Transverse colon (tissue), 4 donors: ENCODE measurements around the gene ICA1.

Experiments
- CTCF ChIP-seq, 5 experiments: fragments of 200-600 bp in 3 of 5; fragments of 450-650 bp in 2 of 5; sonication (generic) in 3 of 5; IDR thresholded peaks; 1 replicate in 2 of 5; 2 replicates in 3 of 5; pipeline ENCODE4 v1.5.1; 2016 to 2017; ENCODE audit warnings: antibody characterized with exemption in 5 of 5, inconsistent platforms in 3 of 5, mild to moderate bottlenecking in 2 of 5, moderate library complexity in 1 of 5
- EP300 ChIP-seq: sonication (generic); formaldehyde crosslinking; IDR thresholded peaks from one replicate; pipeline ENCODE4 v1.6.1; 2017; ENCODE audit warnings: antibody characterized with exemption, low read depth
- POLR2A ChIP-seq: fragments of 450-650 bp; IDR thresholded peaks from one replicate; pipeline ENCODE4 v1.6.1; 2016; ENCODE audit warnings: antibody characterized with exemption, mild to moderate bottlenecking, moderate library complexity
- POLR2AphosphoS5 ChIP-seq, 3 donors: sonication (generic); formaldehyde crosslinking; IDR thresholded peaks; one replicate each; pipeline ENCODE4 v1.6.1; 2016; ENCODE audit warnings: antibody characterized with exemption in 3 of 3

GRCh38 chr7:8128449-8129317 is 133.3 kb downstream of the ICA1 start:
- TF ChIP-seq CTCF (IDR thresholded peaks at IDR 0.05): no peak
- TF ChIP-seq POLR2AphosphoS5 (IDR thresholded peaks at IDR 0.05): no peak
- no peak for TF ChIP-seq POLR2A
- no peak for TF ChIP-seq EP300
